ENCODE data around the gene KIF12. TPM values are rescaled to one million over a fixed set of nuclear protein-coding genes. Genes with fewer than 3 reads are reported as not detected.

Gene KIF12
- total and polyA plus RNA-seq, 12 donors: 0.10 to 0.56 (median 0.30) TPM; not detected in 6

GRCh38 chr9:114110180-114110579, 11.1 kb upstream of the KIF12 start:
- H3K4me3 ChIP-seq: no peak overlapping the region
- no peak for TF ChIP-seq POLR2A (IDR thresholded peaks at IDR 0.05)
- intact Hi-C loops (cut with DNase I): no loop called here
- no peaks in the 10 kb centered on the region for H3K9me3 ChIP-seq (replicated peaks in 1 of 3)
- H3K27ac ChIP-seq: no peak overlapping the region
- no peak for DNase-seq
- whole genome bisulfite sequencing, 4 donors: 67 to 81% (median 75%) methylated on average over 2 of the region's 2 CpGs
- no peaks in the 10 kb centered on the region for H3K36me3 ChIP-seq (replicated peaks in 1 of 2)
- H3K27me3 ChIP-seq: peaks cover 5% of the 10 kb centered on the region
- H3K4me1 ChIP-seq (replicated peaks in 1 of 2): no peaks in the 10 kb centered on the region

GRCh38 chr9:114109124-114109523, 10.0 kb upstream of the KIF12 start:
- Histone ChIP-seq H3K36me3 (replicated peaks in 1 of 2) (no peaks in the 10 kb centered on the region), H3K4me1 (replicated peaks in 1 of 2) (no peaks in the 10 kb centered on the region), H3K4me3 (no peak overlapping the region), H3K27ac (no peak overlapping the region), H3K9me3 (replicated peaks in 1 of 3) (no peaks in the 10 kb centered on the region), H3K27me3 (peaks cover 5% of the 10 kb centered on the region)
- intact Hi-C loops (cut with DNase I): loop anchor here (5.0 kb wide), 1 partner anchor 178 kb away; no protein-coding TSS in a partner anchor
- 85 to 92% (median 90%) methylated on average over 3 to 6 of the region's 6 CpGs for WGBS, 4 donors
- no peak for DNase-seq
- TF ChIP-seq, protein P1, sequence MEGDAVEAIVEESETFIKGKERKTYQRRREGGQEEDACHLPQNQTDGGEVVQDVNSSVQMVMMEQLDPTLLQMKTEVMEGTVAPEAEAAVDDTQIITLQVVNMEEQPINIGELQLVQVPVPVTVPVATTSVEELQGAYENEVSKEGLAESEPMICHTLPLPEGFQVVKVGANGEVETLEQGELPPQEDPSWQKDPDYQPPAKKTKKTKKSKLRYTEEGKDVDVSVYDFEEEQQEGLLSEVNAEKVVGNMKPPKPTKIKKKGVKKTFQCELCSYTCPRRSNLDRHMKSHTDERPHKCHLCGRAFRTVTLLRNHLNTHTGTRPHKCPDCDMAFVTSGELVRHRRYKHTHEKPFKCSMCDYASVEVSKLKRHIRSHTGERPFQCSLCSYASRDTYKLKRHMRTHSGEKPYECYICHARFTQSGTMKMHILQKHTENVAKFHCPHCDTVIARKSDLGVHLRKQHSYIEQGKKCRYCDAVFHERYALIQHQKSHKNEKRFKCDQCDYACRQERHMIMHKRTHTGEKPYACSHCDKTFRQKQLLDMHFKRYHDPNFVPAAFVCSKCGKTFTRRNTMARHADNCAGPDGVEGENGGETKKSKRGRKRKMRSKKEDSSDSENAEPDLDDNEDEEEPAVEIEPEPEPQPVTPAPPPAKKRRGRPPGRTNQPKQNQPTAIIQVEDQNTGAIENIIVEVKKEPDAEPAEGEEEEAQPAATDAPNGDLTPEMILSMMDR (IDR thresholded peaks at IDR 0.05): no peak
- TF ChIP-seq POLR2A (IDR thresholded peaks at IDR 0.05): no peak

DNA sequence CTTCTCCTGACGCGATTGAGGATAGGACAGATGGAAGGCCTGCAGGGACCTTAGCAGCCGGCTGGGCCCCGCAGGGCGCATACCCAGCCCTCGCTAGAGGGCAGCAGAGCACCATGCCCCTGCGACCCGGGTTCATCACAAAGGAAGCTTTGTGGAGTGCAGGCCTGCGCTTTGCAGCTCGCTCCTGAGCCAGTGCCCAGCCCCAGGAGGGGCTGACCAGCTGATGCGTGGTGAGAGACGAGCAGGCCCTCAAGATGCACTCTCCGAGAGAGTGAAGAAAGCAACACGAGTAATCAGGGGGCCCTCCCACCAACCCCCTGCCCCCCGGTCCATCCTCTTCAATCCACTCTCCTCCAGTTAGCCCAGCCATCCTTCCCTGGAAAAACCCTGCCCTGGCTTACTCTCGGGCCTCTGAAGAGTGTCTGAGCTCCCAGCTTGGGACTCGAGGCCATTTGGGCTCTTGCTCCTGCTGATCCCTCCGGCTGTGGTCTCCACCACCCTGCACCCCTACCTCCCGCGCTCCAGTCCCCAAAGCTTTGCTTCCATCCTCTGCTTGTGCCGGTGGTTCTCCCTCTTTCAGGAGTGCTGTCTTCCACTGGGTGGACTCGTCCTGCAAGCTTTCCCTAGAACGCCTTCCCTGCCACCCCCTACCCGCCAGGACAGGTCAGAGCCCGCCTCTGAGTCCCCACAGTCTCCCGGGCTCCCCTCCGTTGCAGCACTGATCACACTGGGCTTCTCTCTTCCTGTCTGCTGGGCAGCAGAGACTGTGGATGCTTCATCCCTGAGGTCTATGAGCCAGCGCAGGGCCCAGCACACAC, 9.1 kb upstream of the KIF12 start:
- H3K27ac ChIP-seq: no peak overlapping the region
- no peak overlapping the region for H3K4me3 ChIP-seq
- intact Hi-C loops (cut with DNase I): loop anchor here (5.0 kb wide), 1 partner anchor 179 kb away; no protein-coding TSS in a partner anchor
- H3K27me3 ChIP-seq: peaks cover under 1% of the 10 kb centered on the region
- peak; percentile 74 to 87 (median 82) for DNase-seq
- TF ChIP-seq, protein P1 (IDR thresholded peaks at IDR 0.05): peak; percentile 86 to 96 (median 91)
- no peak for TF ChIP-seq POLR2A (IDR thresholded peaks at IDR 0.05)
- no peaks in the 10 kb centered on the region for H3K36me3 ChIP-seq (replicated peaks in 1 of 2)
- no peaks in the 10 kb centered on the region for H3K9me3 ChIP-seq (replicated peaks in 1 of 3)
- 46 to 57% (median 49%) methylated on average over 19 to 28 of the region's 28 CpGs for WGBS, 4 donors
- H3K4me1 ChIP-seq (replicated peaks in 1 of 2): no peaks in the 10 kb centered on the region

GRCh38 chr9:114107286-114108001, 8.4 kb upstream of the KIF12 start:
- 71 to 76% (median 73%) methylated on average over 13 of the region's 13 CpGs for WGBS, 4 donors
- TF ChIP-seq, protein P1 (IDR thresholded peaks at IDR 0.05): no peak
- TF ChIP-seq POLR2A (IDR thresholded peaks at IDR 0.05): no peak
- no peaks in the 10 kb centered on the region for H3K36me3 ChIP-seq (replicated peaks in 1 of 2)
- H3K4me3 ChIP-seq: no peak overlapping the region
- H3K27me3 ChIP-seq: no peaks in the 10 kb centered on the region
- H3K27ac ChIP-seq: no peak overlapping the region
- intact Hi-C loops (cut with DNase I): loop anchor here (5.0 kb wide), 1 partner anchor 180 kb away; no protein-coding TSS in a partner anchor
- H3K4me1 ChIP-seq (replicated peaks in 1 of 2): no peaks in the 10 kb centered on the region
- no peaks in the 10 kb centered on the region for H3K9me3 ChIP-seq (replicated peaks in 1 of 3)
- DNase-seq: no peak
